ENCODE measurements around the gene CNOT1.

Gene CNOT1

DNA sequence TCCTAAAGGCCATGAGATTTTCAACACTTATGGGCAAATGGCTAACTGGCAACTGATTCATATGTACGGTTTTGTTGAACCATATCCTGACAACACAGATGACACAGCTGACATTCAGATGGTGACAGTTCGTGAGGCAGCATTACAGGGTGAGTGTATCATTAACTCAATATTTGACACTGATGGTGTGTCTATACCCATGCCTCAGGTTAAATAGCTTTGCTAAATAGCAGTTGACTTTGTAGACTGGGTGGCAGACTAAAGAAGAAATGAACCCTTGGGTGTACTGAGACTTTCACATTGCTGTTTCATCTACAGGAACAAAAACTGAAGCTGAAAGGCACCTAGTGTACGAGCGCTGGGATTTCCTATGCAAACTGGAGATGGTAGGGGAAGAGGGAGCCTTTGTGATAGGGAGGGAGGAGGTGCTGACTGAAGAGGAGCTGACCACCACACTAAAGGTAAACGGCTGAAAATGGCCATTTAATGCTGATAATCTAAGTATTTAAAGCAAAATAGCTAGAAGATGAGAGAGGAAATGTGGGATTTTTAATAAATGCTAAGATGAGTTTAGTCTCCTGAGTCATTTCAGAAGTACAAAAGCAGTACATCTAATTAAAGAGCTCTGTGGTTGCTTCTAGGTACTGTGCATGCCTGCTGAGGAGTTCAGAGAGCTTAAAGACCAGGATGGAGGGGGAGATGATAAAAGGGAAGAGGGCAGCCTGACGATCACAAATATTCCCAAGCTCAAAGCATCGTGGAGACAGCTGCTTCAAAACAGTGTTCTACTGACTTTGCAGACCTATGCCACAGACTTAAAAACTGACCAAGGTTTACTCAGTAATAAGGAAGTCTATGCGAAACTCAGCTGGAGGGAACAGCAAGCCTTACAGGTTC lies 111.3 kb downstream of the CNOT1 start:
- no peak for DNase-seq

DNA sequence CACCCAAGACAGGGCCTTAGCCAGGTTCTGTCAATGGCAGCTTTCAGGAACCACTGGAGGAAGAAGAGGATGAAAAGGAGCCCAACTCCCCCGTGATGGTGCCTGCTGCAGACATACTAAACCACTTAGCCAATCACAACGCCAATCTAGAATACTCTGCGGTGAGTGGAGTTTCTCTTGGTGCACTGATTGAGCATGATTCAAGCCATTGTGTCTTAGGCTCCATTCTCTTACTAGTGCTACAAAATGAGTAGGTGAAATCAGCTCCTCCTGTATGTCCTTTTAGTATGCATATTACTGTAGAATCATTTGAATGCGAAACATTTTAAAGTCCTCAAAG lies 112.9 kb downstream of the CNOT1 start:
- DNase-seq, result no peak

DNA sequence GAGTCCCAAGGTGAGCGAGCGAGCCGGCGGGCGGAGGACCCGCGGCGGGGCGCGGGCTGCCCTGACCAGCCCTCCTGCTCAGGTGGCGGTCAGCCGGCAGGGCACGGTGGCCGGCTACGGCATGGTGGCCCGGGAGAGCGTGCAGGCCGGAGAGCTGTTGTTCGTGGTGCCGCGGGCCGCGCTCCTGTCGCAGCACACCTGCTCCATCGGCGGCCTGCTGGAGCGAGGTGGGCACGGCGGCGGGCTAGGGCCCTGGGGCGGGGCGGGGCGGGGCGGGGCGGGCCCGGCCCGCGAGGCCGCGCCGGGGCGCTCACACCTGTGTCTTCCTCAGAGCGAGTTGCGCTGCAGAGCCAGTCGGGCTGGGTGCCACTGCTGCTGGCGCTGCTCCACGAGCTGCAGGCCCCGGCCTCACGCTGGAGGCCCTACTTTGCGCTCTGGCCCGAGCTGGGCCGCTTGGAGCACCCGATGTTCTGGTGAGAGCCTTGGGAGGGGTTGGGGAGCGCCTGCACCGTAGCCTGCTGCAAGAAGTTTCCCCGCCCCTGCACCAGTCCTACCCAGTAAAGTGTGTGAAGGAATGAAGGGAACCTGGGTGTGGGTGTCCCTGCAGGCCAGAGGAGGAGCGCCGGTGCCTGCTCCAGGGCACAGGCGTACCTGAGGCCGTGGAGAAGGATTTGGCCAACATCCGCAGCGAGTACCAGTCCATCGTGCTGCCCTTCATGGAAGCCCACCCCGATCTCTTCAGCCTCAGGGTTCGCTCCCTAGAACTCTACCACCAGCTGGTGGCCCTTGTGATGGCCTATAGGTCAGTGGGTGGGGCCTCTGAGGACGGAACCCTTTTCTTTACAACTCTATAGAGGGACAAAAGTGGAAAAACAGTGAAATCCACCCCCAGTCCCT lies 113.5 kb downstream of the CNOT1 start:
- peak; percentile 53 for DNase-seq

DNA sequence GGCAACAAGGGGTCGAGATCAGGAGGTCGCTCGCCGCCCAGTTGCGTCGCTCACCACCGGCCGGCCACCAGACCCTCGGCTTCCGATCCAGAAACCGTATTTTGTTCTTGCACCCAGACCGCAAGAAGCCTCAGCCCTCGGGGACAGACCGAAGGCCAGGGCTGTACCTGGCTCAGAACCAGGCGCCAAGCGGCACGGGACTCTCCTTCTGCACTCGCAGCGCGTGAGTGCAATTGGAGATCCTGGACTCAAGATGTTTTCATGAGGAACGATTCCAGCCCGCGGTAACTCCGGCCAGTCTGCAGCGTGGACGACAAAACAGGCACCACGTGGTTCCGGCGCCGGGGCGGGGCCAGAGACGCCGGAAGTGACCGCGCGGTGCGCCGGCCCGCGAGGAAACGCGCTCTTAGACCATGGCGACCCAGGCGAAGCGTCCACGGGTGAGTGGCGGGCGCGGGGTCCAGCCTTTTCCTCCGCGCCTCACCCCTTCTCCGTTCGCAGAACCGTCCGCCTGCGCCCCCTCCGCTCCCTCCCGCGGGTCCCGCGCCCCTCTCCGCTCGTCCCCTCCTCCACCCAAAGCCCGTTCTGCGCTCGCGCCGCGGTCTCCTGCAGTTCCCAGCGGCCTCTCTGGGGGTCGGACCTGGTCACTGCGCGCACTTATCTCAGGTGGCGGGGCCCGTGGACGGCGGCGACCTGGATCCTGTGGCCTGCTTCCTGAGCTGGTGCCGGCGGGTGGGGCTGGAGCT lies 114.3 kb downstream of the CNOT1 start, which contains the start of gene SETD6:
SETD6 (plus strand) TSS at position 393 of the 746 bp plus-strand sequence; CDS start at position 414, 21 bp downstream.
- peak; percentile 87 for DNase-seq

DNA sequence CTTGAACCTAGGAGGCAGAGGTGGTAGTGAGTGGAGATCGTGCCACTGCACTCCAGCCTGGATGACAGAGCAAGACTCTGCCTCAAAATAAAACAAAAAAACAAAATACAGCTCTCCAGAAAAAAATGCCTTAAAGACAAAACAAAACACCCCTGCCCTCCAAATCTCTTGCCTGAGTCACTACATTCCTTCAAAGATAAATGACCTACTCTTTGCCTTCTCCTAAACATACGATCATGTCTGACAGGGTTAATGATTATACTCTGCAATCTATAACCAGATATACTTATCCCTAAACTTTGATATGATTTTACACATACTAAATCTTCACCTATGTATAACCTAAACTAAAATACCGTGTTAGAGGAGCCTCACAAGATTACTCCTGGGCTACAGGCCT lies 115.8 kb downstream of the CNOT1 start:
- no peak for DNase-seq

DNA sequence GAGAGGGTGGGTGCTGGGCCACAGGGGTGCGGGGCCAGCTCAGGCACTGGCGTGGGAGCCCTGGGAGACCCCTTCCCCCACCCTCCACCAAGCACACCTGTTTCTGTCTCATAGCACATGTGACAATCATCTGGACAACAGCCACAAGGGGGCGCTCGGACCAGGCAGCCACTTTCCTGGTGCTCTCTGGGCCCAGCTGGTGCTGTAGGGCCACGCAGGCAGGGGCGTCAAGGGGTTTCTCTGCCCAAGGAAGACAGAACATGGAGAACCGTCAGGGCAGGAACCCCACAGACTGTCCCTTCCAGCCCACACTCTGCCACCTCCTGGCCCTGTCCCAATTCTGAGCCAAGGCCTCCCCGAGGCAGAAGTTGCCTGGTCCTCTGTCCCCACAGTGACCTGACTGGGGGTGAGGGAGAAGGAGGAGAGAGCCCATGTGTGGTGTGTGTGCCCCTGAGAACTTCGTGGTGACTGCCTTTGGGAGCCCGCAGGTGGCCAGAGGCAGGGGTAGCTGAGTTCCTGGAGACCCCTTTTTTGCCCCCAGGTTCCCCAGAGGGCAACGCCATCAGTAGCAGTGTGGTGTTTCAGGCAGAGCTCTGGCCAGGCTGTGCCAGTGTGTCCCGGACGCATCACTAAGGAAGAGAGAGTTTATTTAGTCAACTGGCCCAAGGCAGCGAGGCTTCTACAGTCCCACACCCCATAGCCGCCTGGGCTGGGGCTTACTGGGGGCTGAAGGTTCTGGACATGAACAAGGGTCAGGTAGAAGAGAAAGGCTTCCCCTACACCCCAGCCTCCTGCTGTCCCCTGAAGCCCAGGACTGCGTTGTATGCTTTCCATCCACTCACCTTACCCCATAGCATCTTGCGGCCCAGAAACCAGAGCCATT lies 117.5 kb downstream of the CNOT1 start:
- DNase-seq, result peak; percentile 54

DNA sequence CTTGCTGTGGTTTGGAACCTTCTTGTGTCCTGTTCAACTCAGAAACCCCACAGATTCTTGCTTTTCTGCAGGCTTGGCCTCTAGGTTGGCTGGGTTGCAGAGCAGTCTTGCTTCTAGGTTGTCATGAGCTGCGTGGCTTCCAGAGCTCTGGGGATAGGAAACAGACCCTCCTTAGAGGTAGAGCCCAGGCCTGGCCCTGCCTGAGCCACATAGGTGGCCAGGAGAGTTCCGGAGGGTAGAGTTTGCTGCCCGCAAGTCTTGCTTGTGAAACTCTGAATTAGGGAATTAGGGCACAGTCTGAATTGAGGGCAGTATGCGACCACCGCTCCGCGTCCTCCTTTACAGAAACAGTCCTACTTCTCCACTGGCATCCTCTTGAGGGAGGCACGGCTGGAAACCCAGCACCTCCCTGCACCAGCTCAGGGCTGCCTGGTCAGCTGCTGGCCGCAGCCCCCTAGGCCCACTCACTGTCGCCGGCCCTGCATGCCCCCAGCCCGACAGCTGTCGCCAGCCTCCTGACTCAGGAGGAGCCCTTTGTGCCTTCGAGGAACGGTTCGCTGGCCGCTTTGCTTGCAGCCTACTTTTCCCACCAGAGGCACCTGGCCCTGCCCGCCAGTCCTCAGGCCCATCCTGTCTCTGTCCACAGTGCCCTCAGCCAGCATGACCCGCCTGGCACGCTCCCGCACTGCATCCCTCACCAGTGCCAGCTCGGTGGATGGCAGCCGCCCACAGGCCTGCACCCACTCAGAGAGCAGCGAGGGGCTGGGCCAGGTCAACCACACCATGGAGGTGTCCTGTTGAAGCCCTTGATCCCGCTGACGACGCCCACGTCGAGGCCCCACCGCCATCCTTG lies 118.6 kb downstream of the CNOT1 start:
- DNase-seq, result no peak

DNA sequence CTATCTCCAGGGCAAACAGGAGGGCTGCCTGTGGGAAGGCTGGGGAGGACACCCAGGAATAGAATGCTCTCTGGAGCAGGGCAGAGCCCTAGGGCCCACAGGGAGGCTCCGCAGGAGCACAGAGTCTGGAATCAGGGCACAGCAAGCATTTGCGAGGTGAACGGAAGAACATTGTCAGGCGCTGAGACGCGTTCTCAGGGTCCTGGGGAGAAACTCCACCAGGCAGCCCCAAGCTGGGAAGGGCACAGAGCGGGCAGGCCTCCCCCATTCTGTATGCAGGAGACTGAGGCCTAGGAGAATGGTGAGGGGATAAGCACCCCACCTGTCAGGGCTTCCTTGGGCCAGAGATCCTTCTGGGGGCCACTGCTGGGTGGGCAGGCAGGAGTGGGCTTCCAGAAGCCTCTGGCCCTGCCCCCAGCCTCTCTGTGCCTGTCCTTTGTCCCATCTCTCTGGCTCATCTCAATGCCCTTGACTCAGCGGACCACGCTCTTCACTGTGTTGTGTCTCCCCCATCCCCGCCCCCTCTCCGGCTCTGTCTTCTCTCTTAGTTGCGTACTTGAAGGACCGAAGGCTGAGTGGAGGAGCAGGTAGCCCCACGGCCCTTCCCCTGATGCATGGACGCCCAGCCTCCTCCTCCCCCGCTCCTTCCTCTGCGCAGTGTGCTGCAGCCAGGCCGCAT lies 119.4 kb downstream of the CNOT1 start:
- no peak for DNase-seq

DNA sequence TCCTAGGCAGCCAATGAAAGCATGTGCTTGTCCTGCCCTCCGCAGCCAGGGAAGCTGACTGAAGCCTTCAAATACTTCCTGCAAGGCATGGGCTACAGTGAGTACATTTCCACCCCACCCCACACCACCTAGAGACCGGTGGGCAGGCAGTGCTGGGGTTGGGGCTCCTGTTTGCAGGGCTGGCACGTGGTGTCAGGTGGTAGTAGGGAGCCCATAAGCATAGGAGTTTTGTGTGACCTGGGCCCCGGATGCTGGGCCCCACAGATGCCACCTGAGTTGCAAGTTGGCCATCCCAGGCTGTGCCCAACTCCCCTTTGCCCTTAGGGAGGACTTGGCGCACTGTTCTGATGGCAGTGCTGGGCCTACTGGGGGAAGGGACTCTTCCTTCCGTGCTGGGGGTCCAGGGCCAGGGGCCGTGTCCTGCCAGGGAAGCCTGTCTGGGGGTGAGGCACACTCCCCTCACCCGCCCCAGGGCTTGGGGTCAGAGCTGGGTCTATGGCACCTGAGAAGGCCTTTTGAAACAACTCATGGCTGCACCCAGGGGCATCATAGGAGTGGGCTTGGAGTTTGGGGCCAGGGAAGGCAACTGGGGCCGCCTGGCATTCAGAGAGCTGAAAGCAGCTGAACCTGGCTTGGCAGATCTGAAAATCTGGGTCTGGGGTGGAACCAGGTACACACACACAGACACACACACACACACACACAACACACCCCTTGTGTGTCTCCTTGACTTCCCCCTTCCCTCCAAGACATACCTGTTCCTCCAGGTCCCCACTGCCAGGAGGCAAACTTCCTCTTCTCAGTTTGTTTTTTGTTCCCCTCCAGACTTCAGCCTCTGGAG lies 120.2 kb downstream of the CNOT1 start:
- no peak for DNase-seq

DNA sequence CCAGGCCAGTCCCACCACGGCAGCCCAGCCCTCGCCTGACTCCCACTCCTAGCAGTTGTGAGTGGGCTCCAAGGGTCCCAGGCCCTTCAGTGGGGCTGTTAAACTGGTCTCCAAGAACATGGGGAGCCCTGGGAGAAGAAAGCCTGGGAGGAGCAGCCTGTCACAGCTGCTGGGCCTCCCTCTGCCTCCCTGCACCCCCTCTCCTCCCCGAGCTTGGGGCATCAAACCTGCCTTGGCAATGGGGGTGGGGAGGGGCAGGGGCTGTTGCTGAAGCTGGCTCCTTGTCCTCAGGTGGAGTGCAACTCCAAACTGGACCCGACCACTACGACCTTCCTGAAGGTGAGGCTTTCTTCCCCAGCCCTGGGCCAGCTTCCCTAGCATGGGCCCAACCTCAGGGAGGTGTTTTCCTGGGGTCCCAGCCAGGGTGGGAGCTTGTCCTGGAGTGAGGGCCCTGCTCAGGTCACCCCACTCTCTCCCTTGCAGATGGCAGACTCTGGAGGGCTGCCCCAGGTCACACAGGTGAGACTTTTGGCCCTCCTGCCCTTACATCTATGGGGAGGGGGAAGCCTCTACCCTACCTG lies 120.9 kb downstream of the CNOT1 start:
- DNase-seq, result no peak

DNA sequence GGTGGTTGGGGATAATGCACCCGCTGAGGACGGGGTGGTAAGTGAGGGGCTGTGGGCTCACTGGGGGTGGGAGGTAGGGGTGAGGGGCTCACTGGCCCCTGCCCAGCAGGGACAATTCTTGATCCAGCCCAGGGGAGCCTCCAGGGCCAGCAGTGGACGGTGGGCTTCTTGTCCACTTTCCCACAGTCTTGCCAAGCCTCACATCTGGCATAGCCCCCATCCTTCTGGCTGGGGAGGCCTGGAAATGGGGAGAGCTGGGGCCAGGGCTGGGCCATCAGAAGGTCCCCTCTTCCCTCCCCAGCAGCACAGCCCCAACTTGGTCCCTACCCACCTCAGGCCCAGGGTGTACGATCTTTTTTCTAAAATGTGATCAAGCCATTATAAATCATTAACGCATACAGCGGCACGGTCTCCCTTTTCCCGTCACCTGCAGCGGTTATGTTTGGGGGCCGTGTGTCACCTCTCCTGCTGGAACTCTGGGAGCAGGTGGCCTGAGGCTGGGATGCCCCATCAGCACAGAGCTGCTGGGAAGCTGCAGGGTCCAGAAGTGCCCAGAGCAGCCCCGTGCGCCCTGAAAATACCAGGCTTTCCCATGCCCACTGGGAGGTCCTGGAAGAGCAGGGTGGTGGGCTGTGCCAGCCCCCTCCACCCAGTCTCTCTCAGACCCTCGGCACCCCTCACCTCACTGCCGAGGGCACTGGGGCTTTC lies 121.5 kb downstream of the CNOT1 start:
- no peak for DNase-seq

DNA sequence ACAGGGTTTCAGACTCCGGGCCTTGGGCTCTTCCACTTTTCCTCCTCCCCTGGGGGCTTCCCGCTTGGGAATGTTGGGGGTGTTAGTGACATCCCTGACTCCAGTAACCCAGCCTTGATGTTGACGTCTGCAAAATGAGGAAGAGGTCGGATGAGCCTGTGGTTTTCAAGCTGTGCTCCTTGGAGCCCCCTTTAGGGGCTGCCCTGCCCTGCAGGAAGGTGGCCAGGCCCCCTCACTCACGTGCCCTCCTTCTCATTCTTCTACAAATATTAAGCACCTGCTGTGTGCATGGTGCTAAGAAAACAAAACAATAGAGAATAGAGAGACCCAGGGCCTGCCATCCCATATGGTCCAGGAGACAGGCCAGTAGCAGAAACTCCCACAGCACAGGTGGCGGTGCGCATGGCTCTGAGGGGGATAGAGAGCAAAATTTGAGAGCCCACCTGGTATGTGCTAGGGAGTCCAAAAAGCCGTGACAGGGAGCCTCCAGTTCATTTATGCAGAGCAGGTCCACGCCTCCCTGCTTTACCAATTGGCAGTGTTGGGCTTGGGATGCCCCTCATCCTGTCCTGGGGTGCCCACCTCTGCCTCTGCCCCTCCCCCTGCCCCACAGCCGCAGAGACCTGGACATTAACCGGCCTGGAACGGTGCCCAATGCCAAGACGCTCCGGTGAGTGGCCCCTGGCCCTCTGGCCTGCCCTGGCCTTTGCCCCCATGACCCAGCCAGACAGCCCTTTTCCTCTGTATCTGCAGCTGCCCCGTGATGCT lies 122.2 kb downstream of the CNOT1 start:
- DNase-seq, result no peak

DNA sequence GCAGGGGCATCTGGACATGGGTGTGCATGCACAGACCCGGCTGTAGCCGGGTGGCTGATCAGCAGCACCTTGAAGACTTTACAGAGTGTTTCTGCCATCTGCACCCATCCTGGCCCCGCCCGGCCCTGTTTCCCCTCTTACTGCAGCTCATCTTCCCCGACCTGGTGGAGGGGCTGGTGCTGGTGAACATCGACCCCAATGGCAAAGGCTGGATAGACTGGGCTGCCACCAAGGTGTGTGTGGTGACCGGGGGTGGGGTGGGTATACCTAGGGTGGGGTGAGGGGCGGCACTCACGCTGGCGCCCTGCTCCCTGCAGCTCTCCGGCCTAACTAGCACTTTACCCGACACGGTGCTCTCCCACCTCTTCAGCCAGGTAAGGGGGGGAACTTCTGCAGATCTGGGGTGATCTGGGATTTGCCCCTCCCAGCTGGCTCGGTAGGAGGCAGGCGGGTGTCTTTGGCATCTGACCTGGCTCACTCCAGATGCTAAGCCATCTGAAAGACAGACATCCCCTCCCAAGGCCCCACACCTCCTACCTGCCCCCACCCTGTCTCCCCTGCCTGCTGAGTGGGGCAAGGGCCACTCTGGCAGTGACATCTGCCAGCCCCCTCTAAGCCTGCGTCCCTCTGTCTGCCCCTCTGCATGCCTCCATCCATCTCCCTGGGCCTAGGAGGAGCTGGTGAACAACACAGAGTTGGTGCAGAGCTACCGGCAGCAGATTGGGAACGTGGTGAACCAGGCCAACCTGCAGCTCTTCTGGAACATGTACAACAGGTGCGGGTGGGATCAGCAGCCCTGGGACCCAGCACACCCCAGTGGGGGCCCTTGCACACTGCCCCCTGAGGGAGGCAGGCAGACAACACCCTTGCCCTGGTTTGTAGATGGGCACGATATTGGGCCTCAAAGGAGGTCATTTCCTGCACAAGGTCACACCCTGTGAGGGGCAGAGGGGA lies 123.1 kb downstream of the CNOT1 start:
- DNase-seq, result no peak

DNA sequence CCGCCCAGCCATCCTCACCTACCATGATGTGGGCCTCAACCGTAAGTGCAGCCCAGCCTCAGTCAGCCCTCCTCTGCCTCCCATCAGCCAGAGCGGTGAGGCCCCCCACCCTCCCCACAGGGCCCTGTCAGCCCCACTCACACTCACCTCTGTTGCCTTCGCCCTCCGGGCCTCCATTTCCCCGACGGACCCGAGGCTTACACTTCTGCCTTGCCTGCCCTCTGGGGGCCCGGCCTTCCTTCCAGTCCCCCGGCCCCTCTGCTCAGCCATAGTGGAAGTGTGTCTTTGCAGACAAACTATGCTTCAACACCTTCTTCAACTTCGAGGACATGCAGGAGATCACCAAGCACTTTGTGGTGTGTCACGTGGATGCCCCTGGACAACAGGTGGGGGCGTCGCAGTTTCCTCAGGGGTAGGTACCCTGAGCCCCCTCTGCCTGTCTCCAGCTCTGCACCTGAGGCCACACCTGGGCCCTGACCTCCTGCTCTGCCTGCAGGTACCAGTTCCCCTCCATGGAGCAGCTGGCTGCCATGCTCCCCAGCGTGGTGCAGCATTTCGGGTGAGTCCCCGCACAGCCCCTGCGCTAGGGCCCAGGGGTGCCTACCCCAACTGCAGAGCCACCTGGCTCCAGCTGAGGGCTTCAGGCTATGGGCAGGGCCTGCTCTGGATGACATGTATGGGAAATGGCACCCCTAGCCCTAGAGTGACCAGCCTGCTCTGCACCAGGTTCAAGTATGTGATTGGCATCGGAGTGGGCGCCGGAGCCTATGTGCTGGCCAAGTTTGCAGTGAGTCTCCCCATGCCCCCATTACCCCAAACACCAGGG lies 125.5 kb downstream of the CNOT1 start:
- no peak for DNase-seq
